NOMO-1 (cell line): ENCODE data around the gene EPB41L3.

Experiments
- DNase-seq, 2 experiments: peaks; one replicate each; lab custom pipeline; 2025; ENCODE audit not compliant: unreplicated experiment in 2 of 2; lab: John Stamatoyannopoulos, UW

The EPB41L3 gene

DNA sequence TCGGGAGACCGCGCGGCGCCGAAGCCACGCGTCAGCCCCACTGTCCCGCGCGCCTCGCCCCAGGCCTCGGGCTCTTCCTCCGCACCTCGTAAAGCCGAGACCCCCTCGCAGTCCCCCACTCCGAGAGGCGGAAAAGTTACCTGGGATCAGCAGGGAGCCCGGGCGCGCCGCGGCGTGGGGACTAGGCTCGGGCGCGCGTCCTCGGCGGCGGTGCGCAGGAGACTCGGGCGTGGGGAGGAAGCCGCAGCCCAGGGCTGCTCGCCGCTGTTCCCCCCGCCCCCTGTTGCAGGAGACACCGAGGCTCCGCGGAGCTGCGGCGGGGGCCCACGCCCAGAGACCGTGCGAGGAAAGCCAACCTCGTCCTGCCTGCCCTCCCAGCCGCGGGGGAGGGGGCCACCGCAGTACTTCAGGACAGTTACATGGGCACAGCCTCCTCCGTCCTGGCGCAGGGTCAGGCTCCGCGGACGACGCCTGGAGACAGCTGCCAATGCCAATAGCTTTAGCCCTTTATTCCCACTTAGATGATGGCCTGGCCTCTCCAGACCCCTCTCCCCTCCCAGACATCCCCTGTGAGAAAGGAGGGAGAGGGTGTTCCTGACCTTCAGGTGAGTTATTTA is at the start of gene EPB41L3:
Gene EPB41L3, minus strand, starts transcription at position 225 of the 617 bp plus-strand sequence. CDS start 54,814 bp downstream, outside the sequence.
- peak; percentile 24 to 44 for DNase-seq

DNA sequence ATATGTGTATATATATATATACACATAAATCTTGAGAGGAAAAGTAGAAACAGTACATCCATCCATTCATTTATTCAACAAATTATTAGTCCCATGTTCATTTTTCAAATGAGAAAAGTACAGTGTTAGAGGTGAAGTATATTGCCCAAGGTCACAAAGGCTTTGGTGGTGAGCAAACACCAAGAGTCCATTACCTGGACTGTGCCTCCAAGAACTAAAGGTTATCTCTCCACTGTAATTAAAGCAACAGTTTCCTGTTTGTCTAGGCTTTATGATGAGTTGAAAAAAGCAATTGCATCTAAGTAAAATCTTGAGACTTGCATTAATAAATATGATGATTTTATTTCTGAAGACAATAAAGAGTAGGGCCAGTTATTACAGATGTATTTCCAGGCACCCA is 44.7 kb upstream of the EPB41L3 start:
- DNase-seq = no peak

DNA sequence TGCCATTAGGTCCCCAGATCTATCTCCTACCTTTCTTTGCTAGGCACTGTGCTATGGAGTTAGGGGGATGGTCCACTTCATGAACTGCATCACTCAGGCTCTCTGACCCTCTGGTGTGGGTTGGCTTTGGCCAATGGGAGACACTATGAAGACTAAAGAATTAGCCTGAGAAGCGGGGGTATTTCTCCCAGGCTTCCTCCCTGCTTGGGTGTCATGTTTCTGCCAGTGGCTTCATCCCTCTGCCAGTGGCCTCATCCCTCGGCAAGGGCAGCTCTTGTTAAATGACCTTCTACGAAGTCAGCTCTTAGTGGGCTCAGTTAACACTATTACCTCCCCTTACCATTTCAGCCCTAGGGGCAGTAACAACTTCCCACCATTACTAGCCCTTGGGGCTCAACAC is 41.9 kb upstream of the EPB41L3 start:
- DNase-seq = no peak

DNA sequence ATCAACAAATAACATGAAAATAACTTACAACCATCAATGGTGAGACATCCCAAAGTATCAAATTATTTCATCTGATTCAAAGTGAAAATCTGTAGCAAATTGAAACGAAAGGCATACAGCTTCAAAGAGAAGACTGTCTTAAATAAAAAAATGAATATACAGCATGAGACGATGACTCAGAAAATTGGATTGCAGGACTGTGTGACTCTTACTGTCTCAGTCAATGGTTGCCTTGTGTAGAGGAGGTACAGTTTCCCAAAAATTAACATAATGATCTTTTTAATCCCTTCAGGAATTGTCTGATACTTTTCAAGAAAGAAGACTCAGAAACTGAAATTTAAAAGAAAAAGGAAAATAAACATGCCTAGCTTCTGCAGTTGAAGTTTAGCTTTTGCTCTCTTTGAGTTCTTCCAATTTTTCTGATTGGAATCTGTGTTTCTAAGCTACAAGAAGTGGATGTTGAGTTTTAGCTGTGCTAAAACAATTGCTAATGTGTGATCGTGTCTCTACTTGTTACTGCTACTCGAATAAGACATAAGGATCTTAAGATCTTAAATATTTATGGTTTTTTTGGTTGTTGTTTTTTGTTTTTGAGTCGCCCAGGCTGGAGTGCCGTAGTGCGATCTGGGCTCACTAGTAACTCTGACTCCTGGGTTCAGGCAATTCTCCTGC is 41.1 kb upstream of the EPB41L3 start:
- no peak for DNase-seq

DNA sequence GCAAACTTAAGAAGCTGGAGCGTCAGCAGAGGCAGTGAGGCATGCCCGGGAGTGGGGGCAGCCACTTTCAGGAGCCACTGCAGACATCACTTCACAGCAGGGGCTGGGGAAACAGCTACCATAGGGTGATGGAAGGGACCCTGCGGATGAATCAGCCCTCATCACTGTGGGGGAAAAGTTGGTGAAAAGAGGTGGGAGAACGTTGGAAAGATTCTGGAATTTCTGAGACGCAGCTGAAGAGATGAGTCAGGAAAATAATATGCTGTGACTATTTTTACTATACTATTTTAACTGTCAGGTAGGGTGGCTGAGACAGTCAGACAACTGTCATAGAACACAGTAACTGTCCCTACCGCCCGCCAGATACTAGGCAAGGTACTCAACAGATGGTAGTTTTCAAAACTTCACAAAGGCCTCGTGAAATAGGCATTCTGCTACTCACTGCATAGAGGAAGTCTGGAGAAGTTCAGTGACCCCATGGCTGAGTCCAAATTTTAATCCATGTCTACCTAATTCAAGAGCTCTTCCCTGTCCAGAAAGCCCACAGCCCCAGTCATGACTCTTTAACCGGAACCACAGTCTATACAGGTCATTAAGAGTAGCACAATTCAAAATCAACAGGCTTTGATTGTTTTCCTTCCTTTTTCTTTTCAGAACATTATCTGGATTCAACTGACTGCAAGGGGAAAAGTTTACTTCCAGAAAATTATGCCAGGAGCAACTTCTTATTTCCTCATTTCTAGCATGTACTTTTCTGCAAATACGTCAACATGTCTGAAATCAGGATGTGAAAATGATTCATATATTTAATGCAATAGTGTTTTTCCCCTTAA is 39.3 kb upstream of the EPB41L3 start:
- peak in 1 of 2 experiments; percentile 63 for DNase-seq

DNA sequence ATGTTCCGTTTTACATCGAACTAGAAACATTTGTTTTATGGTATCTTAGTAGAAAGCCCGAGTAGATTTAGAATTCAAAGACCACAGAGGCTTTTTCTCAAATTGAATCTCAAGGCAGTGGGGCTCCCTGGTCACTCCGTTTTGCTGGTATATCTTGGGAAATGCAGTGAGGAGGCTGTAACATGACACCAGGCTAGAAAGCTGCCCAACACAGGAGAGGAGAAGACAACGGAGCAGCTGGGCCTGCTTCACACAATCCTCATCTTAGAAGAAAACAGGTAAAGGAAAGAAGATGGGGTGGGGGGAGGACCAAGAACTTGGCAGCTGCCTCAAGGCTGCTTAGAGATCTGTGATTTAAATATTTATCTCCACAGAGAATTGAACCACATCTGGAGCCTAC is 38.3 kb upstream of the EPB41L3 start:
- no peak for DNase-seq

DNA sequence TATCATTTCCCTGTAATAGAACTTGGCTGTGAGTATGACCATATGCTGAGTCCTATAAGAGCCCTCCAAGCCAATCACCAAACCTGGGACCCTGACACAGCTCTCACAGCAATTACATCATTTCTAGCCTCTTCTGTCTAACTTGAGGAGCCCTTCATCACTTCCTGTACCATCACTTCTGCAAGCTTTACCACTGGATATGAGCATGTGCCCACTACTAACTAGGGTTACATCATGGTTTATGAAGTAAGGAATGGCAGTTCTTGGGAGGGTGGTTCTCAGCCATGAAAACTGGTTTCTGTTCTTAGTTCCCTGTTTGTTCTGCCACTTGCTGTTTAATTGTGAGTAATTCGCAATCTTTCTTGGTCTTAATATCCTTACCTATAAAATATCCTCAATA is 31.0 kb upstream of the EPB41L3 start:
- DNase-seq = peak; percentile 59 to 81

DNA sequence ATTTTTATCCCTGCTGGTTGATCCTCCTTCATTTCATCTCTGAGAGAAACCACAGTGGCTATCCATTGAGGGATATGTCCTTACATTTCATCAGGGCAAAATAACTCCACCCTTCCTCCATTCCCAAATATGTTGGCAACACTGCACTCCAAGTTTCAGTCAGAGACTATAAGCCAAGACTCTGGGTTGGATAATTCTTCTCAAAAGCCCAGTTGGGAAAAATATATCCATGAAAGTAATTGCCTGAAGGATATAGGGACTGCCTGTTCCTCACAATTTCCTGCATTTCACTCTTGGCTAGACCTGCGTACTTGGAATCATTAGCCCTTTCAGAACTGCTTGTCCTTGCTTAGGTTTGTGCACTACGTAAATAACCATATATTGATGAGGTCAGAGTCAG is 27.9 kb upstream of the EPB41L3 start:
- DNase-seq = no peak

DNA sequence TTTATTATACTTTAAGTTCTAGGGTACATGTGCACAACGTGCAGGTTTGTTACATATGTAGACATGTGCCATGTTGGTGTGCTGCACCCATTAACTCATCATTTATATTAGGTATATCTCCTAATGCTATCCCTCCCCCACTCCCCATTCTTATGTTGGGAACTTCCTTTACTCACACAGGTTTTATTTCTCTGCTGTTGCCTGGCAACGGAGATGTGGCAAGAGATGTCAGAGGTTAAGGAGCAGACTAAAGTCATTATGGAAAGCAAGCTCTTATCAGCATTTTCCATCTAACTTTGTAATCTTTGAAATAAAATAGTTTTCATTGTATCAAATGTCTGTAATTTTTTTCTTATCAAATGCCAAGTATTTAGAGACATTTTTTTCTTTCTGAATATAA is 26.8 kb upstream of the EPB41L3 start:
- DNase-seq = peak; percentile 65 to 82

DNA sequence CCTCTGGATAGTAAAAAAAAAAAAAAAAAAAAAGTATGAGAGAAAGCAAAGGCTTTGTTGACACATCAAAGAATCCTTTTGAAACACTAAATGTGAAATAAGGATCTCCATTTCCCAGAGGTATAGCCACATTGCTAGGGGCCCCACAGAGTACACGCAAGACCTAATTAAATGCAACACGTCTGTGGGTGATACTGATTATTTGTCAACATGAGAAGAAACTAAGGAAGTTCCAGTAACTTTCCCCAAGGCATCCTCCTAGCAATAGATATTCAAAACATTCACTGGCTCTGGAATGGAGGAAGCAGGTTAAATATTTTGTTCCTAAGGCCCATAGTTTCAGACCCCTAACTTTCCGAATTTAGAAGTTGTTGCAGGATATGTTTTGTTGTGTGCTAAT is 24.6 kb upstream of the EPB41L3 start:
- peak in 1 of 2 experiments; percentile 5 for DNase-seq

DNA sequence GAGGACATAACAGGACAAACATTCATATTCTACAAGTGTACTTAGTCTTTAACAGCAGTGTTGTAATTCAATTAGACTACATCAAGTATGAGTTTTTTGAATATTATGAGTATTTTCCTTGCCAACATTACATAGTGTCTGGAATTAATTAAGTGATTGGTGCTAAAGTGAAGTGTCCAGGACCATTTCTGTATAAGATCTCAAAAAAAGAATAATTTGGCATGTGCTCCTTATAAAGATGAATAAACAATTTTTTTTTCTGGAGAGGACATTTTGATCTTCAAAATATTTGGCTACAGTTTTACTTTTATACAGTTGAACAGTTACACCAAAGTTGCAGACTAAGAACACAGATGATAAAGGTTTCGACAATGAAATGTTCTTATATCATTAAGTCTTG is 15.1 kb upstream of the EPB41L3 start:
- no peak for DNase-seq

DNA sequence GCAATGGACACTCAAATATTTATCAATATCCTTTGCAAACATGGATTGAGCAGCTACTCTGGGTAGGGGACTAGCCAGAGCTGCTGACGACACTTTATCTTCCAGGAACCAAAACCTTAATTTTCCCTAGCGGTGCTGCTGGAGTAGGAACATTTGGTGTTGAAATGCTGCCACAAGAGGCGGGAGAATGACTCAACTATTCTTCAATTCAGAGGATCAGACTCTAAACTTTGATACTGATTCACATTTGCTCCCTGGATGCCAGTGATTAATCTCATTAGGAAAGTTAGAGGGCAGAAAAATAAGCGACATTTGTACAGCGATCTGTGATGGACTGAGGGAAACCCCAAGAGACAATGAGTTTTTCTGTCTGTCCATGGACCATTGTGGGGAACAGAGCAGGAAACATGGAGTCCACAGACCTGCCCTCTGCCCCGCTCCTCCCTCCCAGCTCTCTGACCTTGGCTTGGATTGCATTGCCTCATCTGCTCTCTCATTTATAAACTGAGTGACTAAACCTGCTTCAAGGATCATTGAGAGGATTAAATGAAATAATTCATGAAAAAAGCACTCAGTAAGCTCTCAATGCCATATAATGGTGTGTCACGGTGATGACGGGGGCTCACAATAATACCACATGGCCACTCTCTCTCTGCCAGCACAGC is 12.6 kb upstream of the EPB41L3 start:
- DNase-seq = no peak

DNA sequence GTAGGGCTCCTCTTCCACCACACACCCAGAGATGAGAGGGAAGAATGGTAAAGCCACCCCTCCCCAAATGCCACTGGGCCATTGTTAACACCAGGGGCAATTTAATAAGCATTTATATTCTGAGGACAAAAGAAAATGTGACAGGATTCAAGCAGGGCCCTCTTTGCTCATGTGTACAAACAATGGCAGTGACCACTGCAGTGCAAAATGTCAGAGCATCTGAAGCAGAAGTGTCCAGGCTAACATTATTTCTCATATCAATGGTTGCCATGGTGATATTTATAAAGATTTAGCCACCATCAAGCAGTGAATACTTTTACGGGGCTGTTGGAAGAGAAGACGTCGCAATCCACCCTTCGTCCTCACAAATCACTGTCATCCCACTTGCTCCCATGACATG is 10.8 kb upstream of the EPB41L3 start:
- no peak for DNase-seq

DNA sequence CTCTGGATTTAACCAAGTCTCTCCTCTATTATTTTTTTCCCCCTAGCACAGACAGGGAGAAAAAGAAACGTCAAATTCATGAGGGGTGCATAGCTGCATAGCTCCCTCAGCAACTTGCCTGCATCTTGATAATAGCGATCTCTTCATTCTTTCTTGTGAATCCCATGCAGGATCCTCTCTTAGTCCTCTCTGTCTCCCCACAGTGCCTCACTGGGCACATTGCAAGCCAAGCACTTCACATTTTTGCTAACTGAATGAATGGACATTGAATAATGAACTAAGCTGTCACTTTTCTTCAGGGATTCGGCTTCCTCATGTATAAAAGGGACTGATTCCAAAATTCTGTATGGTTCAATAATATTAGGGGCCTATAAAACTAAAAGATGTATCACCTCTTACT is 2.9 kb upstream of the EPB41L3 start:
- peak; percentile 64 to 70 for DNase-seq

DNA sequence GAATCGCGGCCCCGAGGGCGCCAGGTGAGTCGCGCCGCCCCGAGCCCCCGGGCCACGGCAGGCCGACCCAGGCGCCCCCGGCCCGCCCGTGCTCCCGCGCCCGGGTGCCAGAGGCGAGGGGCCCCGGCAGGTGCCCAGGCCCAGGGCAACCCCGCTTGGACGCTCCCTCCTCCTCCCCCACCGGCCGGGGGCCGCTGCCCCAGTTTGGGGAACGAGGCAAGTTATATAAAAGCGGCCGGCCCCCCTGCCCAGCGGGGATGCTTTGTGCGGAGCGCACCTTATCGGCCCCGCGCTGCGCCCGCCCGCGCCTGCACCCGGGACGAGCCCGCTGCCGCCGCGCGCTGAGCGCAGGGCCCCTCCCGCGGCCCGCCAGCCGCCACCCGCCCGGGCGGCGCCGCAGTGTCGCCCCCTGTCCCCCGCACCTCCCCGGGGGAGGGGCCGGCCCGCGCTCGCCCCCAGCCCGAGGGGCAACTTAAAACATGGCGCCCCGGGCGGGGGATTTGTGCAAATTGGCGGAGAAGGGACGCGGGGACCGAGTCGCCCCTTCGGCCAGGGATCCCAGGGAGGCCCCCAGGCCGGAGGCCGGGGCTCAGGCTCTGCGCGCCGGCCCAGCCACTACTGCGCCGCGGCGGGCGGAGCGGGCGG is 639 bp downstream of the EPB41L3 start:
- no peak for DNase-seq

DNA sequence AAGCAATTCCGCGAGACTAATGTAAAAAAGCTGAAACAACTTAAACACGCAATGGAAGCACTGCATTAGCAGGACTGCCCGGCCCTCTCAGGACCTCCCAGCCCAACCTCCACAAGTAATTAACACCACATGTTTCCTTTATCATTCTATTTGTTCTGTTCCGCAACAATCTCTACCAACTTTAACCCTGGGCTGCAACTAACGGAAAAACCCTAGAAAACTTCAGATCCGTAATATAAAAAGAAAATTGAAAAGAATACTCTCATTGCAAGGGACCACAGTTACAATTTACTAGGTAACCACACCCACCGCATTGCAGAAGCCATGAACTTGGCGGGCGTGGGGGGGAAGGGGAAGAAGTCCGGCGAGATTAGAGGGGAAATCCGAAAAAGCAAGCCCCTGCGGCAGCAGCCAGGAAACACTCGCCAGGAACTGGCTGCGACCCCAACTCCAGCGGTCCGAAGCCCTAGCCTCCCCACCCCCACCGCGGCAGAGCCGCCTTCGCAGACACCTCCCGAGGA is 1.2 kb downstream of the EPB41L3 start:
- peak; percentile 60 to 66 for DNase-seq

DNA sequence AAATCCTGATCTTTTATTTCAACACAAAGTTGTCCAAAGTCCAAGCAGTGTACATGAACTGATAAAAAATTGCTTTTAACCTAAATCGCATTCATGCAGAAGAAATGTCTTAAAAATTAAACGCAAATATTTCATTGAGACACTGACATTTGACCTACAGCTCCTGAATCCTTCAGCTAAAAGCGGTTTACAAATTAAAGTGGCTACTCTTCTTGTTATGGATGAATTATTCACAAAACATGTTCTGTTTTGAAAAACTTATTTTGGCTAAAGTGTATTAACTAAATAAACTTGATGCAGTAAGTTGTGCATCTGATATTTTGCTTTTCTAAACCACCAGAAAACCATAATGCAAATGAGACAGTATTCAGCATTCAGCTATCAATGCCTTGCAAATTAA is 2.2 kb downstream of the EPB41L3 start:
- DNase-seq = no peak

DNA sequence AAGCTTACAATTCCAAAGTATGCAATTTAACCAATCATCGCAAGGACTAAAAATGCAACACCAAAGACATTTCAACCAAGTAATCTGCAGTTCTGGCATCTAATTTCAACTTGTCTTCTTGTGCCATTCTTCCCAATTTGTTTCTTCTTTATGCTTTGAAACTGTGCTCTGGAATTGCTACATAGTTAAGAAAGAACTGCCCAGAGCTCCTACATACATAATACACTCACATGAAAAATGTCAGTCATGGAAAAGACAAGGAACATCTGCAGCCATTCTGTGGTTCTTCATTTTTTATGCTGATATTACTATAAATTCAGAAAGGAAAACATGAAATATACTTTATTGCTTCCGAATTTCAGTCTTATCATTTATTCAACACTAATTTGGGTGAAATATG is 4.4 kb downstream of the EPB41L3 start:
- DNase-seq = no peak

DNA sequence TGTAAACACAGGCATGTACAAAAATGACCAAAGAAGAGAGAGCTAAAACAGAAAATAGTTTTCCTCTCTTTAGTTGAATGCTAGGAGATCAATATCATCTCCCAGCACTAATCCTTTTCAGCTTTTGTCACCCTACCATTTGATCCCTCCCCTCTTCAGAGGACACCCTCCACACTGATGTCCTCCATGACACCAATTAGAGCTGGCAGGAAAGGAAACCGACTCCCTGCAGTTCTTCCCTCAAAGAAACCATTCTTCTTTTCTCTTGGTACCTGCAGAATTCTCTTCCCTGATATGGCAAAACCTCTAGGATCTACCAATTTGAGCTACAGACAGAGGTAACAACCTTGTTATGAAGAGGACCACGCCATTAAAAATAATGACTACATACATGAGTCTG is 5.3 kb downstream of the EPB41L3 start:
- no peak for DNase-seq

DNA sequence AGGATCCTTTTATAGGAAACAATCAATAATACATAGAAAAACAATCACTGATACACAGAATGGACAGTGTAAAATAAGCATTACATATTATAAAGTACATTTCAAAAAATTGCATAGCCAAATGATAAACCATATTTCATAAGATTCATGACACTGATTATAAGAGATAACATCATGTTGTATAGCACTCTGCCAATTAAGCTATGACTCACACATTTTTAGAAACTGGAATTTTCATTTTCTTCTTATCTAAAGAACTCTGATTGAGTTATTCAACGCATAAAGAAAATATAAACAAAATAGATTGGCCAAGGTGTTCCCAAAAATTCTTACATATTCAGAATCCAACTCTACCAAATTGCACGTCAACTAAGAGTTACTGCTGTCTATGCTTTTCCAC is 5.9 kb downstream of the EPB41L3 start:
- no peak for DNase-seq

DNA sequence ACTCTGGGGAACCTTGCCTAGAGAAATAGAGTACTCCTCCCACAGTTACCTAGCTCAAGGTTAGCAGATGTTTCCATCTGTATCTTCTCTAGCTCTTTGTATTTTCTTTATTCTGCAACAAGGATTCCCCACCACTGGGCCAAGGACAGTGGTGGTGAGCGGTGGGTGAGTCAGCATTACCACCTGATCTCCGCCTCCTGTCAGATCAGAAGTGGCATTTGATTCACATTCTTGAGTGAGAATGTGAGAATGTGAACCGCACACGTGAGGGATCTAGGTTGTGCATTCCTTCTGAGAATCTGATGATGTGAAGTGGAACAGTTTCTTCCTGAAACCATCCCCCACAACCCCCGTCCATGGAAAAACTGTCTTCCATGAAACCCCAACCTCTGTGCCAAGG is 9.0 kb downstream of the EPB41L3 start:
- no peak for DNase-seq
